HepG2 (cell line): ENCODE data around the gene ALMS1. TPM values are rescaled to one million over a fixed set of nuclear protein-coding genes. Genes with fewer than 3 reads are reported as not detected.

ENCODE experiments used
- ADNP ChIP-seq: sonication (generic); formaldehyde crosslinking; IDR thresholded peaks from 2 replicates; pipeline ENCODE4 v1.4.0; 2020; ENCODE audit warnings: missing genetic modification reagents
- AKAP8 ChIP-seq: sonication (generic); formaldehyde crosslinking; IDR thresholded peaks from 2 replicates; pipeline ENCODE4 v1.5.1; 2020; ENCODE audit warnings: mild to moderate bottlenecking, missing genetic modification reagents
- CENPBD1 ChIP-seq: sonication (generic); formaldehyde crosslinking; IDR thresholded peaks from 2 replicates; pipeline ENCODE4 v1.8.0; 2022; ENCODE audit warnings: missing genetic modification reagents, low read depth, mild to moderate bottlenecking, borderline replicate concordance
- EP300 ChIP-seq, 3 experiments: sonication (generic) in 1 of 3; formaldehyde crosslinking in 1 of 3; IDR thresholded peaks; 2 replicates each; pipeline versions ENCODE4 v1.5.1 to v1.6.1; 2011 to 2020; ENCODE audit warnings: low read depth in 2 of 3, low read length in 2 of 3, borderline replicate concordance in 1 of 3, improper control_type of control experiment in 1 of 3, mild to moderate bottlenecking in 1 of 3, missing genetic modification reagents in 1 of 3, moderate library complexity in 1 of 3
- FOXP1 ChIP-seq, 2 experiments: fragments of 450-650 bp in 1 of 2; IDR thresholded peaks; 2 replicates each; pipeline ENCODE4 v1.6.1; 2017 to 2018; ENCODE audit warnings: antibody characterized with exemption in 1 of 2
- GMEB2 ChIP-seq: IDR thresholded peaks from 2 replicates; pipeline ENCODE4 v1.6.1; 2016; ENCODE audit warnings: missing biosample characterization, missing genetic modification reagents, low read depth
- GPN1 ChIP-seq: sonication (generic); formaldehyde crosslinking; IDR thresholded peaks from 2 replicates; pipeline ENCODE4 v1.5.1; 2020; ENCODE audit warnings: missing genetic modification reagents, borderline replicate concordance
- KMT2A ChIP-seq: sonication (generic); formaldehyde crosslinking; IDR thresholded peaks from 2 replicates; pipeline ENCODE4 v1.4.0; 2020; ENCODE audit warnings: missing genetic modification reagents
- KMT2B ChIP-seq: IDR thresholded peaks from 2 replicates; pipeline ENCODE4 v1.6.1; 2016; ENCODE audit warnings: missing genetic modification reagents, missing compliant biosample characterization
- MYC ChIP-seq: sonication (generic); formaldehyde crosslinking; IDR thresholded peaks from 2 replicates; pipeline ENCODE4 v1.9.0; 2021; ENCODE audit warnings: missing genetic modification reagents, borderline replicate concordance
- NR2C2 ChIP-seq: sonication (generic); formaldehyde crosslinking; IDR thresholded peaks from 2 replicates; pipeline ENCODE4 v1.4.0; 2020; ENCODE audit warnings: missing genetic modification reagents, mild to moderate bottlenecking, moderate library complexity, borderline replicate concordance
- POLR2A ChIP-seq, 2 experiments: IDR thresholded peaks; 2 replicates each; pipeline ENCODE4 v1.6.1; 2011; ENCODE audit warnings: low read depth in 2 of 2, low read length in 2 of 2, mild to moderate bottlenecking in 1 of 2, moderate library complexity in 1 of 2; ENCODE audit not compliant: insufficient read depth in 1 of 2
- SP4 ChIP-seq: sonication (generic); formaldehyde crosslinking; IDR thresholded peaks from 2 replicates; pipeline ENCODE4 v1.8.1; 2023; ENCODE audit warnings: mild to moderate bottlenecking, missing genetic modification reagents
- TERF1 ChIP-seq: sonication (generic); formaldehyde crosslinking; IDR thresholded peaks from 2 replicates; pipeline ENCODE4 v1.8.0; 2022; ENCODE audit warnings: mild to moderate bottlenecking, missing genetic modification reagents, moderate library complexity
- XBP1 ChIP-seq: sonication (generic); formaldehyde crosslinking; IDR thresholded peaks from 2 replicates; pipeline ENCODE4 v1.5.0; 2020; ENCODE audit warnings: missing genetic modification reagents
- ZEB1 ChIP-seq: IDR thresholded peaks from 2 replicates; pipeline ENCODE4 v1.6.1; 2012; ENCODE audit warnings: mild to moderate bottlenecking, low read depth, inconsistent platforms; ENCODE audit not compliant: insufficient replicate concordance
- ZNF121 ChIP-seq: sonication (generic); formaldehyde crosslinking; IDR thresholded peaks from 2 replicates; pipeline ENCODE4 v1.5.0; 2020; ENCODE audit warnings: mild to moderate bottlenecking, missing genetic modification reagents
- ZNF18 ChIP-seq: sonication (generic); formaldehyde crosslinking; IDR thresholded peaks from 2 replicates; pipeline ENCODE4 v1.8.0; 2022; ENCODE audit warnings: mild to moderate bottlenecking, missing genetic modification reagents; ENCODE audit not compliant: insufficient replicate concordance
- ZNF33A ChIP-seq: sonication (generic); formaldehyde crosslinking; IDR thresholded peaks from 2 replicates; pipeline ENCODE4 v1.5.1; 2020; ENCODE audit warnings: missing genetic modification reagents, mild to moderate bottlenecking, moderate library complexity, borderline replicate concordance
- ZNF746 ChIP-seq: sonication (generic); formaldehyde crosslinking; IDR thresholded peaks from 2 replicates; pipeline ENCODE4 v1.8.0; 2022; ENCODE audit warnings: mild to moderate bottlenecking, missing genetic modification reagents
- ZNF879 ChIP-seq: sonication (generic); formaldehyde crosslinking; IDR thresholded peaks from 2 replicates; pipeline ENCODE4 v1.8.1; 2023; ENCODE audit warnings: missing genetic modification reagents
- polyA plus RNA-seq, 8 experiments: library from polyadenylated mRNA; depleted of rRNA in 3 of 8; stranded (reverse) in 7 of 8; unstranded in 1 of 8; fragments of >200 nt; fragmentation: Illumina TruSeq in 4 of 8; extraction: Trizol in 4 of 8; gene quantifications; 2 replicates each; pipeline versions ENCODE4 v1.2.1 to v1.2.3, GENCODE V29; 2011 to 2016; ENCODE audit warnings: low read depth in 4 of 8, missing spikeins in 1 of 8, mixed read lengths in 1 of 8; ENCODE audit not compliant: insufficient read depth in 1 of 8
- total RNA-seq, 5 experiments: library from RNA; depleted of rRNA; stranded (reverse); fragments of >200 nt; fragmentation: Illumina TruSeq; extraction: Trizol; gene quantifications; 2 replicates each; pipeline ENCODE4 v1.2.3, GENCODE V29; 2016; ENCODE audit warnings: low read depth in 1 of 5
- TF ChIP-seq, protein P1 (sequence below): sonication (generic); formaldehyde crosslinking; IDR thresholded peaks from 2 replicates; pipeline ENCODE4 v1.8.0; 2022; ENCODE audit warnings: low read depth, missing genetic modification reagents

The ALMS1 gene
- total and polyA plus RNA-seq, 2 of the 13 experiments (the other 11 are each of a cell fraction or from before 2014, with no cell fraction given) = 12.9 to 21.2 TPM

DNA sequence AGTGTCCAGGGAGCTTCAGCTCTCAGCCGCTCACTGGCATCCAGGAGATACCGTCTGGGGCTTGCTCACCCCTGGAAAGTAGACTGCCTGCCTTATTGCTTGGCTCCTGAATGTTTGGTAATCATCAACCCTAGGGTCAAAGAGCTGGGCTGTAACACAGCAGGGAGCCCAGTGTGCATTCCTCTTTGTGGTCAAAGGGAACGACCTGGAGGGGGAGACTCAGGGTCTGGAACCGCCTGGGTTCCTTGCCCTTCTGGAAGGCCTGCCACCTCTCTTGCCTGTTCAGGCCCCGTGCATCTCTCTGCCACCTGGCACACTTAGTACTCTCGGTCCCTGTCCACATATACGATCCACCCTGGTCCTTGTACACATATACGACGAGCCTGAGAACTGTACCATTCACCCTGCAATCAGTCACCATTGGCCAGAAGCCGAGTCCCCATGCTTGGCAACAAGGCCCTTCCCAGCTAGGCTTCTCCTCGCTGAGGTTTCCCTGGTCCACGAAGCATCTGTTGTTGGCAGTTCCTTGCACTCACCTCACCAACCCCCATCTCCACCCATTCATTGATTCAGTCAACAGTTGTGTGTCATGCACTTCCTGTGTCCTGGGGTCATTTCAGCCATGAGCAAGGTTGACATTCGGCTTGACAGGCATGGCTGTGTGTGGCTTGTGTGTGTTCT is 256.8 kb downstream of the ALMS1 start, which contains the start of gene NAT8 (continued):
- no peak for TF ChIP-seq TERF1 (CRISPR knock-in tag)
- TF ChIP-seq MYC (CRISPR knock-in tag) = peak; percentile 67; the same call in 1 of the 2 replicates
- no peak for TF ChIP-seq ZNF746
- TF ChIP-seq, protein P1, sequence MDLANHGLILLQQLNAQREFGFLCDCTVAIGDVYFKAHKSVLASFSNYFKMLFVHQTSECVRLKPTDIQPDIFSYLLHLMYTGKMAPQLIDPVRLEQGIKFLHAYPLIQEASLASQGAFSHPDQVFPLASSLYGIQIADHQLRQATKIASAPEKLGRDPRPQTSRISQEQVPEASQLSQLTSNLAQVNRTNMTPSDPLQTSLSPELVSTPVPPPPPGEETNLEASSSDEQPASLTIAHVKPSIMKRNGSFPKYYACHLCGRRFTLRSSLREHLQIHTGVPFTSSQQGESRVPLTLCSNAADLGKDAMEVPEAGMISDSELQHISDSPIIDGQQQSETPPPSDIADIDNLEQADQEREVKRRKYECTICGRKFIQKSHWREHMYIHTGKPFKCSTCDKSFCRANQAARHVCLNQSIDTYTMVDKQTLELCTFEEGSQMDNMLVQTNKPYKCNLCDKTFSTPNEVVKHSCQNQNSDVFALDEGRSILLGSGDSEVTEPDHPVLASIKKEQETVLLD (CRISPR knock-in tag) = no peak
- no peak for TF ChIP-seq ADNP
- TF ChIP-seq EP300 (IDR thresholded peaks at IDR 0.05; ENCODE audit: low read depth in 2 of 2, low read length in 2 of 2) = peak in 1 of 2 experiments; percentile 74; a peak in 2 of 4 replicates
- peak; percentile 69; the same call in 1 of the 2 replicates for TF ChIP-seq EP300 (CRISPR knock-in tag; IDR thresholded peaks at IDR 0.05; ENCODE audit: borderline replicate concordance)
- TF ChIP-seq NR2C2 (CRISPR knock-in tag) = peak; percentile 94
- TF ChIP-seq CENPBD1 (CRISPR knock-in tag) = no peak
- no peak for TF ChIP-seq ZNF18 (CRISPR knock-in tag)
- peak; percentile 60 for TF ChIP-seq KMT2B (CRISPR knock-in tag)
- TF ChIP-seq FOXP1 (IDR thresholded peaks at IDR 0.05) = no peak
- peak; percentile 90 for TF ChIP-seq FOXP1 (CRISPR knock-in tag; IDR thresholded peaks at IDR 0.05)
- TF ChIP-seq ZEB1 = no peak
- no peak for TF ChIP-seq XBP1 (CRISPR knock-in tag)
- no peak for TF ChIP-seq GPN1
- TF ChIP-seq ZNF121 (CRISPR knock-in tag) = no peak
- no peak for TF ChIP-seq ZNF33A (CRISPR knock-in tag)
- TF ChIP-seq KMT2A (CRISPR knock-in tag) = 0 out of 2 replicates have a peak, but pooled peaks have one; percentile 34
- no peak for TF ChIP-seq SP4
- TF ChIP-seq GMEB2 (CRISPR knock-in tag) = no peak
- TF ChIP-seq ZNF879 (CRISPR knock-in tag) = no peak
- TF ChIP-seq POLR2A (IDR thresholded peaks at IDR 0.05; ENCODE audit: insufficient read depth in 1 of 2, low read depth in 2 of 2, low read length in 2 of 2) = peak in 1 of 2 experiments; percentile 22; a peak in 1 of 4 replicates
- 0 out of 2 replicates have a peak, but pooled peaks have one; percentile 33 for TF ChIP-seq AKAP8 (CRISPR knock-in tag)
